Measurements from ENCODE around the gene ITGB5. TPM values are rescaled to one million over a fixed set of nuclear protein-coding genes. Genes with fewer than 3 reads are reported as not detected.
A peak's percentile ranks its signal among the peaks of the same experiment; 100 is the strongest.
"Not testable (repeated sequence)": the region's sequence is repeated elsewhere in the genome, so short reads cannot be mapped to it uniquely, and the experiment has no call there.

Gene ITGB5
- polyA plus RNA-seq, 2 of the 4 experiments (the other 2 are of a cell fraction) = 201 to 260 TPM

DNA sequence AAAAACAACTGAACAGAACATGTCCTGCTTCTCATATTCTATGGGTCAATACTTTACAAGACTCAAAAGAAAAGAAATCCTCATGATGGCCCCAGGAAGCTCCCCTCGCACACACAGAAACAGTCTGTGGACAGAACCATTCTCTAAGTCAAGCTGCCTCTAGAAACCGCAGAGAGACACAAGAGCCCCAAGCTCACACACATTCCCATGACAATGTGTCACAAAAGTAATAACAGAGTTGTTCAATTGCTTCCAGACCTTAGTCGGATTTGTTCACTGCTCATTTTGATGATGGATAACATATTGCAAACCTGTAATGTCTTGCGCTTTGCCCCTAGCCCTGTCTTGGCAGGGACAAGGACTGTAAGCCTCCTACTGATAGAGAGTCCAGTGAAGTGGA lies 96.0 kb downstream of the ITGB5 start (continued):
- TF ChIP-seq, protein P1, sequence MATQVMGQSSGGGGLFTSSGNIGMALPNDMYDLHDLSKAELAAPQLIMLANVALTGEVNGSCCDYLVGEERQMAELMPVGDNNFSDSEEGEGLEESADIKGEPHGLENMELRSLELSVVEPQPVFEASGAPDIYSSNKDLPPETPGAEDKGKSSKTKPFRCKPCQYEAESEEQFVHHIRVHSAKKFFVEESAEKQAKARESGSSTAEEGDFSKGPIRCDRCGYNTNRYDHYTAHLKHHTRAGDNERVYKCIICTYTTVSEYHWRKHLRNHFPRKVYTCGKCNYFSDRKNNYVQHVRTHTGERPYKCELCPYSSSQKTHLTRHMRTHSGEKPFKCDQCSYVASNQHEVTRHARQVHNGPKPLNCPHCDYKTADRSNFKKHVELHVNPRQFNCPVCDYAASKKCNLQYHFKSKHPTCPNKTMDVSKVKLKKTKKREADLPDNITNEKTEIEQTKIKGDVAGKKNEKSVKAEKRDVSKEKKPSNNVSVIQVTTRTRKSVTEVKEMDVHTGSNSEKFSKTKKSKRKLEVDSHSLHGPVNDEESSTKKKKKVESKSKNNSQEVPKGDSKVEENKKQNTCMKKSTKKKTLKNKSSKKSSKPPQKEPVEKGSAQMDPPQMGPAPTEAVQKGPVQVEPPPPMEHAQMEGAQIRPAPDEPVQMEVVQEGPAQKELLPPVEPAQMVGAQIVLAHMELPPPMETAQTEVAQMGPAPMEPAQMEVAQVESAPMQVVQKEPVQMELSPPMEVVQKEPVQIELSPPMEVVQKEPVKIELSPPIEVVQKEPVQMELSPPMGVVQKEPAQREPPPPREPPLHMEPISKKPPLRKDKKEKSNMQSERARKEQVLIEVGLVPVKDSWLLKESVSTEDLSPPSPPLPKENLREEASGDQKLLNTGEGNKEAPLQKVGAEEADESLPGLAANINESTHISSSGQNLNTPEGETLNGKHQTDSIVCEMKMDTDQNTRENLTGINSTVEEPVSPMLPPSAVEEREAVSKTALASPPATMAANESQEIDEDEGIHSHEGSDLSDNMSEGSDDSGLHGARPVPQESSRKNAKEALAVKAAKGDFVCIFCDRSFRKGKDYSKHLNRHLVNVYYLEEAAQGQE (IDR thresholded peaks at IDR 0.05) = no peak
- TF ChIP-seq, protein P2, sequence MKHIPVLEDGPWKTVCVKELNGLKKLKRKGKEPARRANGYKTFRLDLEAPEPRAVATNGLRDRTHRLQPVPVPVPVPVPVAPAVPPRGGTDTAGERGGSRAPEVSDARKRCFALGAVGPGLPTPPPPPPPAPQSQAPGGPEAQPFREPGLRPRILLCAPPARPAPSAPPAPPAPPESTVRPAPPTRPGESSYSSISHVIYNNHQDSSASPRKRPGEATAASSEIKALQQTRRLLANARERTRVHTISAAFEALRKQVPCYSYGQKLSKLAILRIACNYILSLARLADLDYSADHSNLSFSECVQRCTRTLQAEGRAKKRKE (CRISPR knock-in tag; IDR thresholded peaks at IDR 0.05; ENCODE audit: low read depth) = no peak
- no peak for TF ChIP-seq BHLHE40 (IDR thresholded peaks at IDR 0.05; ENCODE audit: low read depth, low read length)
- TF ChIP-seq JUNB (IDR thresholded peaks at IDR 0.05) = no peak
- no peak for TF ChIP-seq HOXB13 (CRISPR knock-in tag; IDR thresholded peaks at IDR 0.05; ENCODE audit: low read depth)
- no peak for TF ChIP-seq ZFP36 (IDR thresholded peaks at IDR 0.05; ENCODE audit: borderline replicate concordance, partially characterized antibody)
- TF ChIP-seq EHF (CRISPR knock-in tag; IDR thresholded peaks at IDR 0.05) = no peak

DNA sequence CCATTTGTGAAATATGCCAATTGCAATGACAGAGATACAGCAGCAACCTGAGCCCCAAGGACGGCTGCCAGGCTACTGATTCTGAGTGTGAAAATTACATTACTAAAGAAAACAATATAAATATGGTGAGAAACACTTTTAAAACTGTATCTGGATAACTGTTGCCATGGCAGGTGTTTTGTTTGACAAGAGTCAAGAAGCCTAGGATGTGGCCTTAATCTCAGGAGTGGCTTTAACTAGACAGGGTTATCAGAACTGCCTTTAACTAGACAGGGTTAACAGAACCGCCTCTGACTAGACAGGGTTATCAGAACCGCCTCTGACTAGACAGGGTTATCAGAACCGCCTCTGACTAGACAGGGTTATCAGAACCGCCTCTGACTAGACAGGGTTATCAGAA lies 98.1 kb downstream of the ITGB5 start:
- 91% methylated on average over 4 of the region's 5 CpGs for WGBS (ENCODE audit: missing lambda C conversion rate)
- POLR2A ChIA-PET = not testable (repeated sequence)

DNA sequence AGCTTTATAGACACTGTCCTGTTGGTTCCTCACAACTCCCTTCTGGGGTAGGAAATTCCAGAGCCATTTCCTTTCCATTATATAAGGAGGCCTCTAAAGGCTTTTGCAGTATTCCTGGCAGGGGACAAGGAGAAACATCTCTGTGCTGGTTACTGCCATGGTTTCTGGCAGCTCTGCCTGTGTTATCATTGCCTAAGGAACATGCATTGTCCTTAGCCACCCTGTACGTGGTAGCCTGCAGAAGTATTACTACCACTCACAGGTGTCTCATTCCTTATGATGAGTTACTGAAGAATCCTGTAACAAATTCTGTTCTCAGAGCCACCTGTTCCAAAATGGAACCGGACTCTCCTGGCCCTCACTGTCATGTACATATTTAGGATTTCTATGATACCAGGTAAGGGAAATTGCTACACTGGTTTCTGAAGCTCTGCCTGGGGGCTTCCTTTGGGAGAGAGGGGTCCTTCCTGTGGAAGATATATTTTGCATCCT lies 98.9 kb downstream of the ITGB5 start:
- H3K4me2 ChIP-seq = no peak overlapping the region
- H3K27ac ChIP-seq = peak overlapping the region; percentile 29 to 85; a peak in 5 of 6 replicates
- ATAC-seq (peak in 1 of 2 experiments; percentile 11; a peak in 2 of 6 replicates), FAIRE-seq (no peak), DNase-seq (ENCODE audit: low read depth in 1 of 2, low spot score in 1 of 2) (no peak)
- H3K4me3 ChIP-seq = no peak overlapping the region
- ChIA-PET POLR2A (interaction anchor here (3.3 kb wide), 1 partner anchor 99 kb away, joined by 22 read pairs; the partner anchor contains the start of gene ITGB5), CTCF (interaction anchor here (0.6 to 13.7 kb wide), 20 partner anchors 8 to 184 kb away, joined by 3 to 205 read pairs (median 7); no protein-coding TSS in a partner anchor)
- no peaks in the 10 kb centered on the region for H3K9me3 ChIP-seq
- TF ChIP-seq, protein P1 (IDR thresholded peaks at IDR 0.05) = no peak
- TF ChIP-seq, protein P3, sequence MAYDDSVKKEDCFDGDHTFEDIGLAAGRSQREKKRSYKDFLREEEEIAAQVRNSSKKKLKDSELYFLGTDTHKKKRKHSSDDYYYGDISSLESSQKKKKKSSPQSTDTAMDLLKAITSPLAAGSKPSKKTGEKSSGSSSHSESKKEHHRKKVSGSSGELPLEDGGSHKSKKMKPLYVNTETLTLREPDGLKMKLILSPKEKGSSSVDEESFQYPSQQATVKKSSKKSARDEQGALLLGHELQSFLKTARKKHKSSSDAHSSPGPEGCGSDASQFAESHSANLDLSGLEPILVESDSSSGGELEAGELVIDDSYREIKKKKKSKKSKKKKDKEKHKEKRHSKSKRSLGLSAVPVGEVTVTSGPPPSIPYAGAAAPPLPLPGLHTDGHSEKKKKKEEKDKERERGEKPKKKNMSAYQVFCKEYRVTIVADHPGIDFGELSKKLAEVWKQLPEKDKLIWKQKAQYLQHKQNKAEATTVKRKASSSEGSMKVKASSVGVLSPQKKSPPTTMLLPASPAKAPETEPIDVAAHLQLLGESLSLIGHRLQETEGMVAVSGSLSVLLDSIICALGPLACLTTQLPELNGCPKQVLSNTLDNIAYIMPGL (CRISPR knock-in tag; IDR thresholded peaks at IDR 0.05; ENCODE audit: borderline replicate concordance) = no peak
- TF ChIP-seq BHLHE40 (IDR thresholded peaks at IDR 0.05; ENCODE audit: low read depth, low read length) (no peak), EP300 (IDR thresholded peaks at IDR 0.05) (no peak), RNF2 (IDR thresholded peaks at IDR 0.05; ENCODE audit: borderline replicate concordance, low read depth) (no peak)
- TF ChIP-seq, protein P4, sequence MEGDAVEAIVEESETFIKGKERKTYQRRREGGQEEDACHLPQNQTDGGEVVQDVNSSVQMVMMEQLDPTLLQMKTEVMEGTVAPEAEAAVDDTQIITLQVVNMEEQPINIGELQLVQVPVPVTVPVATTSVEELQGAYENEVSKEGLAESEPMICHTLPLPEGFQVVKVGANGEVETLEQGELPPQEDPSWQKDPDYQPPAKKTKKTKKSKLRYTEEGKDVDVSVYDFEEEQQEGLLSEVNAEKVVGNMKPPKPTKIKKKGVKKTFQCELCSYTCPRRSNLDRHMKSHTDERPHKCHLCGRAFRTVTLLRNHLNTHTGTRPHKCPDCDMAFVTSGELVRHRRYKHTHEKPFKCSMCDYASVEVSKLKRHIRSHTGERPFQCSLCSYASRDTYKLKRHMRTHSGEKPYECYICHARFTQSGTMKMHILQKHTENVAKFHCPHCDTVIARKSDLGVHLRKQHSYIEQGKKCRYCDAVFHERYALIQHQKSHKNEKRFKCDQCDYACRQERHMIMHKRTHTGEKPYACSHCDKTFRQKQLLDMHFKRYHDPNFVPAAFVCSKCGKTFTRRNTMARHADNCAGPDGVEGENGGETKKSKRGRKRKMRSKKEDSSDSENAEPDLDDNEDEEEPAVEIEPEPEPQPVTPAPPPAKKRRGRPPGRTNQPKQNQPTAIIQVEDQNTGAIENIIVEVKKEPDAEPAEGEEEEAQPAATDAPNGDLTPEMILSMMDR (IDR thresholded peaks at IDR 0.05) = no peak
- 87% methylated on average over 2 of the region's 2 CpGs for WGBS (ENCODE audit: missing lambda C conversion rate)
- H3K4me1 ChIP-seq = peaks cover 62% of the 10 kb centered on the region

More for the DNA sequence above, 98.1 kb downstream of the ITGB5 start:
- not testable (repeated sequence) for H3K4me3 ChIP-seq; H3K27ac ChIP-seq; DNase-seq (ENCODE audit: low read depth in 1 of 2, low spot score in 1 of 2); H3K4me2 ChIP-seq; H3K9me3 ChIP-seq; FAIRE-seq; ATAC-seq
- CTCF ChIA-PET = interaction anchor here (0.6 to 13.7 kb wide), 8 partner anchors 7 to 183 kb away, joined by 3 to 205 read pairs (median 17); no protein-coding TSS in a partner anchor
- peaks cover 62% of the 10 kb centered on the region for H3K4me1 ChIP-seq
